ENCODE measurements around the gene ASCL4. TPM values are rescaled to one million over a fixed set of nuclear protein-coding genes. Genes with fewer than 3 reads are reported as not detected.

The ASCL4 gene
- polyA plus RNA-seq, 4 donors = not detected

Other genes starting within 250 kb of the ASCL4 start
- 10 to 100 TPM; 51.9 to 58.6 (median 55.9) TPM for gene PWP1, start 88.9 kb upstream of the ASCL4 start, polyA plus RNA-seq (ENCODE audit: insufficient read length in 4 of 4)
- 10 to 100 TPM; 35.5 to 47.0 (median 38.6) TPM for gene PRDM4, start 13.6 kb upstream of the ASCL4 start, polyA plus RNA-seq (ENCODE audit: insufficient read length in 4 of 4)

Data from left renal cortex interstitium (tissue), 4 donors.